ENCODE measurements around the gene ZNF614.

DNA sequence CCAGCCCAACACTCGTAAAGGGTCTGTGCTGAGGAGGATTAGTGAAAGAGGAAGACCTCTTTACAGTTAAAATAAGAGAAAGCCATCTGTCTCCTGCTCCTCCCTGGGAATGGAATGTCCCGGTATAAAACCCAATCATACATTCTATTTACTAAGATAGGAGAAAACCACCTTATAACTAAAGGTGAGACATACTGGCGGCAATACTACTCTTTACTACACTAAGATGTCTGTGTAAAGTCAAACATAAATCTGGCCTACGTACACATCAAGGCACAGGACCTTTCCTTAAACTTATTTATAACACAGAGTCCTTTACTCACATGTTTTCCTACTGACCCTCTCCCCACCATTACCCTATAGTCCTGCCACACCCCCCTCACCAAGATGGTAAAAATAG, 44.8 kb downstream of the ZNF614 start:
- TF ChIP-seq CTCF (IDR thresholded peaks at IDR 0.05) = no peak
- no peak for TF ChIP-seq POLR2AphosphoS5 (IDR thresholded peaks at IDR 0.05)
- no peak for TF ChIP-seq POLR2A (IDR thresholded peaks at IDR 0.05)

Data from gastroesophageal sphincter (tissue), 3 donors.